Superior temporal gyrus (tissue), 1 donor: ENCODE data around the gene ADGRF4.
A peak's percentile ranks its signal among the peaks of the same experiment; 100 is the strongest.

Experiments used
- DNase-seq: peaks from one replicate; pipeline ENCODE4 v3.0.0-alpha.2; 2016; ENCODE audit errors: extremely low spot score

ADGRF4 gene

GRCh38 chr6:47681201-47681990 lies 17.0 kb upstream of the ADGRF4 start:
- peak; percentile 52 for DNase-seq

- DNase-seq: no peak
Observed at GRCh38 chr6:47686411-47686810, 12.0 kb upstream of the ADGRF4 start.

GRCh38 chr6:47687432-47687831 lies 10.9 kb upstream of the ADGRF4 start:
- no peak for DNase-seq

GRCh38 chr6:47690214-47690613 lies 8.2 kb upstream of the ADGRF4 start:
- no peak for DNase-seq

- DNase-seq: no peak
Observed at GRCh38 chr6:47690791-47691190, 7.6 kb upstream of the ADGRF4 start.

- no peak for DNase-seq
Observed at GRCh38 chr6:47697925-47698324, 455 bp upstream of the ADGRF4 start.

GRCh38 chr6:47700053-47700452 lies 1.7 kb downstream of the ADGRF4 start:
- peak; percentile 33 for DNase-seq

- no peak for DNase-seq
Observed at GRCh38 chr6:47700596-47700995, 2.2 kb downstream of the ADGRF4 start.

GRCh38 chr6:47701363-47701762 lies 3.0 kb downstream of the ADGRF4 start:
- no peak for DNase-seq

- DNase-seq: no peak
Observed at GRCh38 chr6:47709160-47709559, 10.8 kb downstream of the ADGRF4 start.

GRCh38 chr6:47710295-47710694 lies 11.9 kb downstream of the ADGRF4 start:
- no peak for DNase-seq

GRCh38 chr6:47713200-47713599 lies 14.8 kb downstream of the ADGRF4 start:
- no peak for DNase-seq

- DNase-seq: no peak
Observed at GRCh38 chr6:47714802-47715201, 16.4 kb downstream of the ADGRF4 start.

GRCh38 chr6:47715782-47716181 lies 17.4 kb downstream of the ADGRF4 start:
- DNase-seq: no peak

GRCh38 chr6:47716207-47716606 lies 17.8 kb downstream of the ADGRF4 start:
- no peak for DNase-seq

- no peak for DNase-seq
Observed at GRCh38 chr6:47718571-47718970, 20.2 kb downstream of the ADGRF4 start.

- DNase-seq: no peak
Observed at GRCh38 chr6:47721189-47721588, 22.8 kb downstream of the ADGRF4 start.

- DNase-seq: no peak
Observed at GRCh38 chr6:47722194-47722593, 23.8 kb downstream of the ADGRF4 start.

GRCh38 chr6:47724300-47724699 lies 25.9 kb downstream of the ADGRF4 start:
- no peak for DNase-seq

GRCh38 chr6:47727391-47727790 lies 29.0 kb downstream of the ADGRF4 start:
- DNase-seq: no peak

- no peak for DNase-seq
Observed at GRCh38 chr6:47729019-47729418, 30.6 kb downstream of the ADGRF4 start.

- no peak for DNase-seq
Observed at GRCh38 chr6:47729457-47729856, 31.1 kb downstream of the ADGRF4 start.

GRCh38 chr6:47733879-47734558 lies 35.6 kb downstream of the ADGRF4 start:
- DNase-seq: no peak
